ENCODE data around the gene TTC9C.

The TTC9C gene

DNA sequence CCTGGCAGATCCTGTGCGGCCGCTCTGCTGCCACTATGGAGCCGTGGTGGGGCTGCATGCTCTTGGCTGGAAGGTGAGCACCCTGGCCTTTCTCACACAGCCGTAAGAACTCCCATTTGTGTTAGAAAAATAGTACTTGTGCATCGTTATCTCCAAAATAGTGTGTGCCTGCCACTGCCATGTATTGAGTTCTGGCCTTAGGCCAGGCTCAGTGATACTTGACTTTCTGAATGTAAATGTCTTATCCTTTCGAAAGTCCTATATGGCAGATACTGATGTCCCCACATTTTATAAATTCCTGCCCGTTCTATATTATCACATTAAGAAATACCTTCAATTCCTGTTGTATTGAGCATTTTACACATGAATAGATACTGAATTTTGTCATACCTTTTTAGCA lies 54.5 kb downstream of the TTC9C start:
- TF ChIP-seq EZH2phosphoT487 (IDR thresholded peaks at IDR 0.05; ENCODE audit: borderline replicate concordance) (no peak), CTCF (conservative IDR thresholded peaks at IDR 0.05; ENCODE audit: low read length) (no peak)
- no peaks in the 10 kb centered on the region for H3F3A ChIP-seq (ENCODE audit: low read depth)

DNA sequence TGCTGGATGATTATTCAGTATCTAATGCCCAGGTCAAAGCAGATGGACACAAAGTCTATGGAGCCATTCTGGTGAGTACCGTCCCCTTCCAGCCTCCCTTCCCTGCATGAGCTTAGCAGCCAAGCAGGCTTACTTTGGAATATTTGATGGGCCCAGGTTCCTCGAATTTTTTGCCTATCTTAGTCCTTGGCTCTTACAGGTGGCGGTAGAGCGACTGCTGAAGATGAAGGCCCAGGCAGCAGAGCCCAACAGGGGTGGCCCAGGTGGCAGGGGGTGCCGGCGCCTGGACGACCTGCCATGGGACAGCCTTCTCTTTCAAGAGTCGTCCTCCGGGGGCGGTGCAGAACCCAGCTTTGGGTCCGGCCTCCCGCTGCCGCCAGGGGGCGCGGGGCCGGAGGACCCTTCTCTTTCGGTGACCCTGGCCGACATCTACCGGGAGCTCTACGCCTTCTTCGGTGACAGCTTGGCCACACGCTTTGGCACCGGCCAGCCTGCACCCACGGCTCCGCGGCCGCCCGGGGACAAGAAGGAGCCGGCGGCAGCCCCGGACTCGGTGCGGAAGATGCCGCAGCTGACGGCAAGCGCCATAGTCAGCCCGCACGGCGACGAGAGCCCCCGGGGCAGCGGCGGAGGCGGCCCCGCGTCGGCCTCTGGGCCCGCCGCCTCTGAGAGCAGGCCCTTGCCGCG lies 58.2 kb downstream of the TTC9C start:
- Histone ChIP-seq H3K36me3 (ENCODE audit: insufficient read depth, low read length) (peaks cover 4% of the 10 kb centered on the region; the same call in 1 of the 2 replicates), H4K20me1 (ENCODE audit: insufficient read depth, low read length, poor library complexity, severe bottlenecking) (peaks cover 21% of the 10 kb centered on the region), H3K9ac (ENCODE audit: low read depth, low read length, poor library complexity, severe bottlenecking) (peak overlapping the region; percentile 98), H3K27me3 (ENCODE audit: insufficient read depth, low read length, poor library complexity, severe bottlenecking) (no peaks in the 10 kb centered on the region), H3K79me2 (ENCODE audit: insufficient read depth, low read length) (peaks cover 42% of the 10 kb centered on the region), H3K9me2 (replicated peaks; ENCODE audit: low read depth, low read length) (no peaks in the 10 kb centered on the region), H3K4me3 (ENCODE audit: low read length, poor library complexity, severe bottlenecking) (peak overlapping the region; percentile 97), H2AFZ (ENCODE audit: low read length) (peak overlapping the region; percentile 44; the same call in 1 of the 2 replicates), H3F3A (ENCODE audit: low read depth) (no peaks in the 10 kb centered on the region), H3K4me2 (ENCODE audit: low read depth, low read length, poor library complexity, severe bottlenecking) (peak overlapping the region; percentile 85), H3K4me1 (ENCODE audit: insufficient read depth, low read length, poor library complexity, severe bottlenecking) (peaks cover 25% of the 10 kb centered on the region), H3K9me3 (ENCODE audit: insufficient read depth, low read depth, low read length) (no peaks in the 10 kb centered on the region)
- TF ChIP-seq EZH2phosphoT487 (IDR thresholded peaks at IDR 0.05; ENCODE audit: borderline replicate concordance), result no peak
- TF ChIP-seq CTCF (conservative IDR thresholded peaks at IDR 0.05; ENCODE audit: low read length), result peak; percentile 90

More for the DNA sequence above, 54.5 kb downstream of the TTC9C start:
- Histone ChIP-seq H3K4me2 (ENCODE audit: low read depth, low read length, poor library complexity, severe bottlenecking) (no peak overlapping the region), H3K9me3 (ENCODE audit: insufficient read depth, low read depth, low read length) (no peaks in the 10 kb centered on the region), H3K79me2 (ENCODE audit: insufficient read depth, low read length) (peaks cover 5% of the 10 kb centered on the region), H3K27me3 (ENCODE audit: insufficient read depth, low read length, poor library complexity, severe bottlenecking) (no peaks in the 10 kb centered on the region), H3K4me3 (ENCODE audit: low read length, poor library complexity, severe bottlenecking) (no peak overlapping the region), H3K9ac (ENCODE audit: low read depth, low read length, poor library complexity, severe bottlenecking) (no peak overlapping the region), H2AFZ (ENCODE audit: low read length) (no peak overlapping the region), H4K20me1 (ENCODE audit: insufficient read depth, low read length, poor library complexity, severe bottlenecking) (peaks cover 3% of the 10 kb centered on the region), H3K36me3 (ENCODE audit: insufficient read depth, low read length) (peaks cover 8% of the 10 kb centered on the region; the same call in 1 of the 2 replicates), H3K9me2 (replicated peaks; ENCODE audit: low read depth, low read length) (no peaks in the 10 kb centered on the region), H3K4me1 (ENCODE audit: insufficient read depth, low read length, poor library complexity, severe bottlenecking) (peaks cover 7% of the 10 kb centered on the region)

DNA sequence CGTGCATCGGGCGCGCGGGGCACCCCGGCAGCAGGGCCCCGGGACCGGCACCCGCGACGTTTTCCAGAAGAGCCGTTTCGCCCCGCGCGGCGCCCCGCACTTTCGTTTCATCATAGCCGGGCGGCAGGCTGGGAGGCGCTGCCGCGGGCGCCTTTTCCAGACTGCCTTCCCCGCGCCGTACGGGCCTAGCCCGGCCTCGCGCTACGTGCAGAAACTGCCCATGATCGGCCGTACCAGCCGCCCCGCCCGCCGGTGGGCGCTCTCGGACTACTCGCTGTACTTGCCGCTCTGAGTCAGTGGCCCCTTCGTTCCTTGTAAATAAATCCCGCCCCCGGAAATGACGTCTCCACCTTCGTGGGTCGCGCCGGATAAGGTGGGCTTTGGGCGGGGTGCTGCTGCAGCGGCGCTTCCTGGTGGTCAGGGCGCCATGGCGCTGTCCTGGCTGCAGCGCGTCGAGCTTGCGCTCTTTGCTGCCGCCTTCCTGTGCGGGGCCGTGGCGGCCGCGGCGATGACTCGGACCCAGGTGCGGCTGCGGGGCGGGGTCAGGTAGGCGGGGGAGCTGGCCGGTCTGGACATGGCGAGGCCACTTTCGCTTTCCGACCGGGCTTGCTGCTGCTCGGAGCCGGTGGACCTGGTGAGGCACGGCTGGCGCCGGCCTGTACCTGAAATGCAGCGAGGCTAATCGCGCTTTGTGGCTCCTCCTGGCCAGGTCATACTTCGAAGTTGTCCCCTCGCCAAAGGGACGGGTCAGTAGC lies 58.9 kb downstream of the TTC9C start, which contains the start of gene TMEM179B:
Gene TMEM179B, plus strand, starts transcription at position 398 of the 755 bp plus-strand sequence. Its CDS starts 30 bp downstream, at position 428.
- TF ChIP-seq CTCF (conservative IDR thresholded peaks at IDR 0.05; ENCODE audit: low read length), result peak; percentile 39; the same call in 1 of the 2 replicates
- TF ChIP-seq EZH2phosphoT487 (IDR thresholded peaks at IDR 0.05; ENCODE audit: borderline replicate concordance), result no peak
- Histone ChIP-seq H3K79me2 (ENCODE audit: insufficient read depth, low read length) (peaks cover 46% of the 10 kb centered on the region), H4K20me1 (ENCODE audit: insufficient read depth, low read length, poor library complexity, severe bottlenecking) (peaks cover 21% of the 10 kb centered on the region), H3K4me3 (ENCODE audit: low read length, poor library complexity, severe bottlenecking) (peak within 1 kb of the TSS; percentile 97), H3K36me3 (ENCODE audit: insufficient read depth, low read length) (peaks cover 6% of the 10 kb centered on the region; the same call in 1 of the 2 replicates), H3K9ac (ENCODE audit: low read depth, low read length, poor library complexity, severe bottlenecking) (peak within 1 kb of the TSS; percentile 98), H3K9me2 (replicated peaks; ENCODE audit: low read depth, low read length) (no peaks in the 10 kb centered on the region), H3K9me3 (ENCODE audit: insufficient read depth, low read depth, low read length) (no peaks in the 10 kb centered on the region), H3K27me3 (ENCODE audit: insufficient read depth, low read length, poor library complexity, severe bottlenecking) (no peaks in the 10 kb centered on the region), H3K4me2 (ENCODE audit: low read depth, low read length, poor library complexity, severe bottlenecking) (peak within 1 kb of the TSS; percentile 88), H2AFZ (ENCODE audit: low read length) (peak within 1 kb of the TSS; percentile 62), H3F3A (ENCODE audit: low read depth) (0 out of 2 replicates have a peak, but pooled peaks cover under 1% of the 10 kb centered on the region), H3K4me1 (ENCODE audit: insufficient read depth, low read length, poor library complexity, severe bottlenecking) (peaks cover 29% of the 10 kb centered on the region)

Data from Loucy (cell line).